ENCODE results near the gene MCFD2.
A peak's percentile ranks its signal among the peaks of the same experiment; 100 is the strongest.

MCFD2 gene

GRCh38 chr2:46922606-46923005, 7.0 kb upstream of the MCFD2 start:
- H3K4me3 ChIP-seq (ENCODE audit: low read depth in 1 of 2, low read length in 2 of 2): no peak overlapping the region
- no peaks in the 10 kb centered on the region for H3K9me3 ChIP-seq (ENCODE audit: control insufficient read depth in 1 of 2, low read length in 2 of 2)
- H3K4me1 ChIP-seq (ENCODE audit: control insufficient read depth in 1 of 2, insufficient read depth in 2 of 2, low read length in 2 of 2): peaks cover 19% of the 10 kb centered on the region in 2 donors
- no peak overlapping the region for H3K9ac ChIP-seq (ENCODE audit: low read depth in 1 of 2, low read length in 2 of 2)
- H3K27ac ChIP-seq (ENCODE audit: low read depth, low read length): no peak overlapping the region
- H3K27me3 ChIP-seq (ENCODE audit: control insufficient read depth in 1 of 2, insufficient read depth in 2 of 2, low read length in 2 of 2): no peaks in the 10 kb centered on the region
- H3K36me3 ChIP-seq (ENCODE audit: control insufficient read depth in 1 of 2, insufficient read depth in 2 of 2, low read length in 2 of 2): peaks cover 0 to 3% of the 10 kb centered on the region in 2 donors

GRCh38 chr2:46921676-46922448, 6.3 kb upstream of the MCFD2 start:
- Histone ChIP-seq H3K36me3 (ENCODE audit: control insufficient read depth in 1 of 2, insufficient read depth in 2 of 2, low read length in 2 of 2) (peaks cover 0 to 3% of the 10 kb centered on the region in 2 donors), H3K4me1 (ENCODE audit: control insufficient read depth in 1 of 2, insufficient read depth in 2 of 2, low read length in 2 of 2) (peaks cover 19 to 25% of the 10 kb centered on the region in 2 donors), H3K27ac (ENCODE audit: low read depth, low read length) (no peak overlapping the region), H3K9me3 (ENCODE audit: control insufficient read depth in 1 of 2, low read length in 2 of 2) (no peaks in the 10 kb centered on the region), H3K4me3 (ENCODE audit: low read depth in 1 of 2, low read length in 2 of 2) (no peak overlapping the region), H3K27me3 (ENCODE audit: control insufficient read depth in 1 of 2, insufficient read depth in 2 of 2, low read length in 2 of 2) (no peaks in the 10 kb centered on the region), H3K9ac (ENCODE audit: low read depth in 1 of 2, low read length in 2 of 2) (no peak overlapping the region)

- H3K27me3 ChIP-seq (ENCODE audit: control insufficient read depth in 1 of 2, insufficient read depth in 2 of 2, low read length in 2 of 2): no peaks in the 10 kb centered on the region
- peaks cover 34 to 40% of the 10 kb centered on the region in 2 donors for H3K4me1 ChIP-seq (ENCODE audit: control insufficient read depth in 1 of 2, insufficient read depth in 2 of 2, low read length in 2 of 2)
- H3K4me3 ChIP-seq (ENCODE audit: low read depth in 1 of 2, low read length in 2 of 2): no peak overlapping the region
- H3K9ac ChIP-seq (ENCODE audit: low read depth in 1 of 2, low read length in 2 of 2): no peak overlapping the region
- no peaks in the 10 kb centered on the region for H3K9me3 ChIP-seq (ENCODE audit: control insufficient read depth in 1 of 2, low read length in 2 of 2)
- no peak overlapping the region for H3K27ac ChIP-seq (ENCODE audit: low read depth, low read length)
- no peaks in the 10 kb centered on the region for H3K36me3 ChIP-seq (ENCODE audit: control insufficient read depth in 1 of 2, insufficient read depth in 2 of 2, low read length in 2 of 2)
Measured at GRCh38 chr2:46917628-46918027, 2.0 kb upstream of the MCFD2 start.

GRCh38 chr2:46915811-46916630, 415 bp upstream of the MCFD2 start:
- H3K4me1 ChIP-seq (ENCODE audit: control insufficient read depth in 1 of 2, insufficient read depth in 2 of 2, low read length in 2 of 2): peaks cover 30 to 40% of the 10 kb centered on the region in 2 donors
- H3K27ac ChIP-seq (ENCODE audit: low read depth, low read length): peak overlapping the region; percentile 79

GRCh38 chr2:46914578-46915230, 902 bp downstream of the MCFD2 start:
- Histone ChIP-seq H3K27me3 (ENCODE audit: control insufficient read depth in 1 of 2, insufficient read depth in 2 of 2, low read length in 2 of 2) (no peaks in the 10 kb centered on the region), H3K9ac (ENCODE audit: low read depth in 1 of 2, low read length in 2 of 2) (peak overlapping the region; percentile 91 to 93), H3K4me3 (ENCODE audit: low read depth in 1 of 2, low read length in 2 of 2) (peak overlapping the region; percentile 73 to 99), H3K9me3 (ENCODE audit: control insufficient read depth in 1 of 2, low read length in 2 of 2) (no peaks in the 10 kb centered on the region), H3K4me1 (ENCODE audit: control insufficient read depth in 1 of 2, insufficient read depth in 2 of 2, low read length in 2 of 2) (peaks cover 41 to 44% of the 10 kb centered on the region in 2 donors), H3K27ac (ENCODE audit: low read depth, low read length) (no peak overlapping the region), H3K36me3 (ENCODE audit: control insufficient read depth in 1 of 2, insufficient read depth in 2 of 2, low read length in 2 of 2) (peaks cover 4 to 7% of the 10 kb centered on the region in 2 donors)

More at GRCh38 chr2:46915811-46916630, 415 bp upstream of the MCFD2 start:
- no peaks in the 10 kb centered on the region for H3K36me3 ChIP-seq (ENCODE audit: control insufficient read depth in 1 of 2, insufficient read depth in 2 of 2, low read length in 2 of 2)
- peak overlapping the region; percentile 73 to 99 for H3K4me3 ChIP-seq (ENCODE audit: low read depth in 1 of 2, low read length in 2 of 2)
- H3K9ac ChIP-seq (ENCODE audit: low read depth in 1 of 2, low read length in 2 of 2): peak overlapping the region; percentile 64 to 93
- H3K27me3 ChIP-seq (ENCODE audit: control insufficient read depth in 1 of 2, insufficient read depth in 2 of 2, low read length in 2 of 2): no peaks in the 10 kb centered on the region
- H3K9me3 ChIP-seq (ENCODE audit: control insufficient read depth in 1 of 2, low read length in 2 of 2): no peaks in the 10 kb centered on the region

GRCh38 chr2:46913471-46914381, 1.9 kb downstream of the MCFD2 start:
- peaks cover 45 to 51% of the 10 kb centered on the region in 2 donors for H3K4me1 ChIP-seq (ENCODE audit: control insufficient read depth in 1 of 2, insufficient read depth in 2 of 2, low read length in 2 of 2)
- peaks cover 10 to 17% of the 10 kb centered on the region in 2 donors for H3K36me3 ChIP-seq (ENCODE audit: control insufficient read depth in 1 of 2, insufficient read depth in 2 of 2, low read length in 2 of 2)
- H3K9me3 ChIP-seq (ENCODE audit: control insufficient read depth in 1 of 2, low read length in 2 of 2): no peaks in the 10 kb centered on the region
- no peaks in the 10 kb centered on the region for H3K27me3 ChIP-seq (ENCODE audit: control insufficient read depth in 1 of 2, insufficient read depth in 2 of 2, low read length in 2 of 2)
- peak overlapping the region; percentile 7 to 99 for H3K4me3 ChIP-seq (ENCODE audit: low read depth in 1 of 2, low read length in 2 of 2)
- H3K9ac ChIP-seq (ENCODE audit: low read depth in 1 of 2, low read length in 2 of 2): peak overlapping the region in 1 of 2 donors; percentile 93
- no peak overlapping the region for H3K27ac ChIP-seq (ENCODE audit: low read depth, low read length)

- Histone ChIP-seq H3K4me3 (ENCODE audit: low read depth in 1 of 2, low read length in 2 of 2) (no peak overlapping the region), H3K9ac (ENCODE audit: low read depth in 1 of 2, low read length in 2 of 2) (peak overlapping the region; percentile 30 to 44), H3K27ac (ENCODE audit: low read depth, low read length) (no peak overlapping the region), H3K9me3 (ENCODE audit: control insufficient read depth in 1 of 2, low read length in 2 of 2) (no peaks in the 10 kb centered on the region), H3K36me3 (ENCODE audit: control insufficient read depth in 1 of 2, insufficient read depth in 2 of 2, low read length in 2 of 2) (peaks cover 25 to 51% of the 10 kb centered on the region in 2 donors), H3K27me3 (ENCODE audit: control insufficient read depth in 1 of 2, insufficient read depth in 2 of 2, low read length in 2 of 2) (no peaks in the 10 kb centered on the region), H3K4me1 (ENCODE audit: control insufficient read depth in 1 of 2, insufficient read depth in 2 of 2, low read length in 2 of 2) (peaks cover 29 to 34% of the 10 kb centered on the region in 2 donors)
Measured at GRCh38 chr2:46909771-46910419, 5.7 kb downstream of the MCFD2 start.

GRCh38 chr2:46909150-46909549, 6.5 kb downstream of the MCFD2 start:
- no peak overlapping the region for H3K9ac ChIP-seq (ENCODE audit: low read depth in 1 of 2, low read length in 2 of 2)
- peaks cover 25 to 57% of the 10 kb centered on the region in 2 donors for H3K36me3 ChIP-seq (ENCODE audit: control insufficient read depth in 1 of 2, insufficient read depth in 2 of 2, low read length in 2 of 2)
- no peaks in the 10 kb centered on the region for H3K9me3 ChIP-seq (ENCODE audit: control insufficient read depth in 1 of 2, low read length in 2 of 2)
- no peak overlapping the region for H3K4me3 ChIP-seq (ENCODE audit: low read depth in 1 of 2, low read length in 2 of 2)
- peaks cover 22 to 27% of the 10 kb centered on the region in 2 donors for H3K4me1 ChIP-seq (ENCODE audit: control insufficient read depth in 1 of 2, insufficient read depth in 2 of 2, low read length in 2 of 2)
- no peak overlapping the region for H3K27ac ChIP-seq (ENCODE audit: low read depth, low read length)
- no peaks in the 10 kb centered on the region for H3K27me3 ChIP-seq (ENCODE audit: control insufficient read depth in 1 of 2, insufficient read depth in 2 of 2, low read length in 2 of 2)

All from duodenal mucosa (tissue), 2 donors.